Measurements from ENCODE around the gene FSD1L. TPM values are rescaled to one million over a fixed set of nuclear protein-coding genes. Genes with fewer than 3 reads are reported as not detected.

The FSD1L gene
- total RNA-seq, 3 donors from 2014 or later: 1.4 to 2.1 (median 1.7) TPM

- DNase-seq (no peak), ATAC-seq (no peak)
- Mint-ChIP-seq H3K9me3 (no peaks in the 10 kb centered on the region), H3K36me3 (ENCODE audit: insufficient read depth) (no peaks in the 10 kb centered on the region), H3K27me3 (ENCODE audit: low read depth) (peaks cover 2% of the 10 kb centered on the region), H3K4me3 (no peak overlapping the region), H3K4me1 (ENCODE audit: low read depth) (no peaks in the 10 kb centered on the region)
Measured at GRCh38 chr9:105421864-105422263, 26.0 kb upstream of the FSD1L start.

- no peaks in the 10 kb centered on the region for H3K9me3 Mint-ChIP-seq
- no peak overlapping the region for H3K4me3 Mint-ChIP-seq
- DNase-seq (no peak), ATAC-seq (no peak)
- H3K36me3 Mint-ChIP-seq (ENCODE audit: insufficient read depth): no peaks in the 10 kb centered on the region
- H3K27me3 Mint-ChIP-seq (ENCODE audit: low read depth): peaks cover 5% of the 10 kb centered on the region
- no peaks in the 10 kb centered on the region for H3K4me1 Mint-ChIP-seq (ENCODE audit: low read depth)
Measured at GRCh38 chr9:105425816-105426433, 21.9 kb upstream of the FSD1L start.

- no peak for ATAC-seq
- peaks cover 5% of the 10 kb centered on the region for H3K27me3 Mint-ChIP-seq (ENCODE audit: low read depth)
- DNase-seq: no peak
- no peak overlapping the region for H3K4me3 Mint-ChIP-seq
- no peaks in the 10 kb centered on the region for H3K9me3 Mint-ChIP-seq
- no peaks in the 10 kb centered on the region for H3K4me1 Mint-ChIP-seq (ENCODE audit: low read depth)
- H3K36me3 Mint-ChIP-seq (ENCODE audit: insufficient read depth): no peaks in the 10 kb centered on the region
Measured at GRCh38 chr9:105426657-105427056, 21.2 kb upstream of the FSD1L start.

GRCh38 chr9:105431424-105432246, 16.2 kb upstream of the FSD1L start:
- peaks cover 4% of the 10 kb centered on the region for H3K27me3 Mint-ChIP-seq (ENCODE audit: low read depth)
- no peaks in the 10 kb centered on the region for H3K36me3 Mint-ChIP-seq (ENCODE audit: insufficient read depth)
- DNase-seq (no peak), ATAC-seq (no peak)
- H3K4me3 Mint-ChIP-seq: no peak overlapping the region
- H3K4me1 Mint-ChIP-seq (ENCODE audit: low read depth): no peaks in the 10 kb centered on the region
- H3K9me3 Mint-ChIP-seq: no peaks in the 10 kb centered on the region

- Mint-ChIP-seq H3K9me3 (no peaks in the 10 kb centered on the region), H3K4me1 (ENCODE audit: low read depth) (no peaks in the 10 kb centered on the region), H3K36me3 (ENCODE audit: insufficient read depth) (no peaks in the 10 kb centered on the region), H3K27me3 (ENCODE audit: low read depth) (peaks cover 4% of the 10 kb centered on the region), H3K4me3 (no peak overlapping the region)
- no peak for DNase-seq
- ATAC-seq: no peak
Measured at GRCh38 chr9:105432247-105432842, 15.5 kb upstream of the FSD1L start.

- ATAC-seq (no peak), DNase-seq (no peak)
- Mint-ChIP-seq H3K27me3 (ENCODE audit: low read depth) (peaks cover 4% of the 10 kb centered on the region), H3K4me3 (no peak overlapping the region), H3K9me3 (no peaks in the 10 kb centered on the region), H3K4me1 (ENCODE audit: low read depth) (no peaks in the 10 kb centered on the region), H3K36me3 (ENCODE audit: insufficient read depth) (no peaks in the 10 kb centered on the region)
Measured at GRCh38 chr9:105435453-105435852, 12.4 kb upstream of the FSD1L start.

- Mint-ChIP-seq H3K27me3 (ENCODE audit: low read depth) (peaks cover 2% of the 10 kb centered on the region), H3K4me1 (ENCODE audit: low read depth) (no peaks in the 10 kb centered on the region), H3K9me3 (no peaks in the 10 kb centered on the region), H3K4me3 (no peak overlapping the region), H3K36me3 (ENCODE audit: insufficient read depth) (no peaks in the 10 kb centered on the region)
- ATAC-seq (no peak), DNase-seq (no peak)
Measured at GRCh38 chr9:105436783-105437182, 11.1 kb upstream of the FSD1L start.

GRCh38 chr9:105437704-105438103, 10.1 kb upstream of the FSD1L start:
- DNase-seq (no peak), ATAC-seq (peak in 1 of 2 donors; percentile 23)
- H3K4me3 Mint-ChIP-seq: no peak overlapping the region
- no peaks in the 10 kb centered on the region for H3K4me1 Mint-ChIP-seq (ENCODE audit: low read depth)
- H3K27me3 Mint-ChIP-seq (ENCODE audit: low read depth): peaks cover 2% of the 10 kb centered on the region
- H3K36me3 Mint-ChIP-seq (ENCODE audit: insufficient read depth): no peaks in the 10 kb centered on the region
- H3K9me3 Mint-ChIP-seq: no peaks in the 10 kb centered on the region

- Mint-ChIP-seq H3K9me3 (no peaks in the 10 kb centered on the region), H3K4me3 (no peak overlapping the region), H3K4me1 (ENCODE audit: low read depth) (no peaks in the 10 kb centered on the region), H3K36me3 (ENCODE audit: insufficient read depth) (no peaks in the 10 kb centered on the region), H3K27me3 (ENCODE audit: low read depth) (peaks cover 2% of the 10 kb centered on the region)
- ATAC-seq (no peak), DNase-seq (no peak)
Measured at GRCh38 chr9:105438141-105438806, 9.6 kb upstream of the FSD1L start.

GRCh38 chr9:105439428-105439827, 8.4 kb upstream of the FSD1L start:
- DNase-seq: no peak
- no peaks in the 10 kb centered on the region for H3K36me3 Mint-ChIP-seq (ENCODE audit: insufficient read depth)
- no peaks in the 10 kb centered on the region for H3K27me3 Mint-ChIP-seq (ENCODE audit: low read depth)
- ATAC-seq: no peak
- no peaks in the 10 kb centered on the region for H3K4me1 Mint-ChIP-seq (ENCODE audit: low read depth)
- H3K9me3 Mint-ChIP-seq: no peaks in the 10 kb centered on the region
- H3K4me3 Mint-ChIP-seq: no peak overlapping the region

- ATAC-seq: no peak
- Mint-ChIP-seq H3K4me1 (ENCODE audit: low read depth) (no peaks in the 10 kb centered on the region), H3K4me3 (no peak overlapping the region), H3K9me3 (no peaks in the 10 kb centered on the region), H3K36me3 (ENCODE audit: insufficient read depth) (no peaks in the 10 kb centered on the region), H3K27me3 (ENCODE audit: low read depth) (no peaks in the 10 kb centered on the region)
- DNase-seq: no peak
Measured at GRCh38 chr9:105441616-105442160, 6.1 kb upstream of the FSD1L start.

GRCh38 chr9:105443121-105443520, 4.7 kb upstream of the FSD1L start:
- DNase-seq (no peak), ATAC-seq (no peak)
- Mint-ChIP-seq H3K4me1 (ENCODE audit: low read depth) (peaks cover 5% of the 10 kb centered on the region), H3K27me3 (ENCODE audit: low read depth) (no peaks in the 10 kb centered on the region), H3K36me3 (ENCODE audit: insufficient read depth) (no peaks in the 10 kb centered on the region), H3K9me3 (no peaks in the 10 kb centered on the region), H3K4me3 (no peak overlapping the region)

- H3K36me3 Mint-ChIP-seq (ENCODE audit: insufficient read depth): no peaks in the 10 kb centered on the region
- DNase-seq (no peak), ATAC-seq (no peak)
- no peaks in the 10 kb centered on the region for H3K27me3 Mint-ChIP-seq (ENCODE audit: low read depth)
- no peak overlapping the region for H3K4me3 Mint-ChIP-seq
- no peaks in the 10 kb centered on the region for H3K9me3 Mint-ChIP-seq
- H3K4me1 Mint-ChIP-seq (ENCODE audit: low read depth): peaks cover 10% of the 10 kb centered on the region
Measured at GRCh38 chr9:105444130-105444529, 3.7 kb upstream of the FSD1L start.

GRCh38 chr9:105445203-105445881, 2.5 kb upstream of the FSD1L start:
- peaks cover 10% of the 10 kb centered on the region for H3K4me1 Mint-ChIP-seq (ENCODE audit: low read depth)
- H3K36me3 Mint-ChIP-seq (ENCODE audit: insufficient read depth): no peaks in the 10 kb centered on the region
- H3K4me3 Mint-ChIP-seq: no peak overlapping the region
- ATAC-seq (no peak), DNase-seq (no peak)
- H3K27me3 Mint-ChIP-seq (ENCODE audit: low read depth): no peaks in the 10 kb centered on the region
- H3K9me3 Mint-ChIP-seq: no peaks in the 10 kb centered on the region
